Sciatic nerve (tissue), 2 donors: Measurements from ENCODE around the gene OR2AT4. TPM values are rescaled to one million over a fixed set of nuclear protein-coding genes. Genes with fewer than 3 reads are reported as not detected.

Source experiments
- ATAC-seq: fragments of 200-7000 bp; cut with Tn5 transposase; one replicate; pipeline ENCODE4 v1.9.1; 2020; ENCODE audit warnings: mild to moderate bottlenecking, moderate library complexity
- DNase-seq: peaks from one replicate; pipeline ENCODE4 v3.0.0-alpha.2; 2020; ENCODE audit warnings: low spot score
- intact Hi-C: fragments of 100-400 bp; cut with DNase I; formaldehyde crosslinking; loops from one replicate; pipeline ENCODE4 v1.14.2; 2022
- total RNA-seq: library from RNA; stranded (reverse); fragmentation: NEBNext Ultra II Directional; extraction: Animal tissue kit (Norgen Biotek cat#: 25700); gene quantifications from one replicate; pipeline ENCODE4 v1.2.1, GENCODE V29; 2021
- donor health status: DM: no; HTN: no; CAD: no.
- donor health status: DM: no; HTN: no; CAD: no.

Gene OR2AT4
- total RNA-seq = 2.0 TPM

DNA sequence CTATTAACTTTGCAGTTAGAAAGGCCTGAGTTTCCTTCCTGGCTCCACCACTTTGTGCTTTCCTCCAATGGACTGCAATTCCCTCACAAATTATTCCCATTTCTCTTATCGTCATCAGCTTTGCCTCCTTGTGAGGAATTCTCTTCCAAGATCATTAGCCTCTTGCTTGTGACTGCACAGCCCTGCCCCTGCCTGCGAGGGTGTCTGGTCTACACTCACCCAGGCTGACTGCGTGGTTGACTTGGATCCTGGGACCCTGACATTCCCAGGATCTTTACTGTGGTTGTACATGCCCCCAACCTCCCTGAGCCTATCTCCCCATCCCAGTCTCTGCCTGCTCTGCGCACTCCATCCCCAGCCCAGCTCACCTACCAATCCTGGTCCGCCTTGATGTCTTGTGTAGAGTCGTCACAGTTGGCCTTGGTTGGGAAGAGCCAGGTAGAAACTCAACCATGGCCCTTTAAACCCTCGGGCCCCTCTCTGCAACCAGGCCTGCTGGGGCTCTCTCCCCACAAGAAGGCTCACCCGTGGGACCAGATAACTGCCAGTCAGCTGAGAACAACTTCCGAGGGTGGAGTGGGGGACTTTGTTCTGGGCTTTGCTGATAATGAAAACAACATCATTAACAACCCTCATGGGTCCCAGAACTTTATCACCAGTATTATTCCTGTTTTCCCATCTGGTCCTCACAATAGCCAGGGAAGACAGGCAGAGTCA is at the start of gene OR2AT4:
Gene OR2AT4 (minus strand): TSS at position 421 of the 717 bp plus-strand sequence.
- ATAC-seq (no peak), DNase-seq (no peak)
- intact Hi-C loops = no loop called here

DNA sequence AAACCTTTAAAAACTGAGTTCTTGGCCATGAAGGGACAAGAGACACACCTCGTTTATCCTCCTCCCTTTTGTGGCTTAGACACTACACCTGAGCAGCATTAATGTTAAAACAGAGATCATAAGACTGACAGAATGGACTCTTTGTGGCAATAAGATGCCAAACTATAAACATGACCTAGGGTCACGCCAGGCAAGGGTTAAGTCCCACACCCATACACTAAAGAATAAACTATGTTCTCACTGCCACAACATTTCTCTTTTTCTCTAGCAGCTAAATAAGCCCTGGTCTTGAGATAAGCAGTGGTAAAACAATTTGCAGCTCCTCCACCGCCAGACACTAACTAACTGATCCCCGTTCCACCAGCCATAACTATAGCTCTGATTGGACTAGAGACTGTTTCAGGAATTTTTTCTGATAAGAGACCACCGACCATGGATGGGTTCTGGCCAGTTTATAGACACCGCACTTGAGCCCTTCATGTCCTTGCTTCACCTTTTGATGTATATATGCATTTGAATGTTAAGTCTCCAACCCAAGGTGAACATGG is 49.4 kb upstream of the OR2AT4 start:
- no peak for DNase-seq
- no peak for ATAC-seq
- intact Hi-C loops = loop anchor here (10.0 kb wide), 1 partner anchor 99 kb away; the partner anchor contains the start of gene TPBGL

DNA sequence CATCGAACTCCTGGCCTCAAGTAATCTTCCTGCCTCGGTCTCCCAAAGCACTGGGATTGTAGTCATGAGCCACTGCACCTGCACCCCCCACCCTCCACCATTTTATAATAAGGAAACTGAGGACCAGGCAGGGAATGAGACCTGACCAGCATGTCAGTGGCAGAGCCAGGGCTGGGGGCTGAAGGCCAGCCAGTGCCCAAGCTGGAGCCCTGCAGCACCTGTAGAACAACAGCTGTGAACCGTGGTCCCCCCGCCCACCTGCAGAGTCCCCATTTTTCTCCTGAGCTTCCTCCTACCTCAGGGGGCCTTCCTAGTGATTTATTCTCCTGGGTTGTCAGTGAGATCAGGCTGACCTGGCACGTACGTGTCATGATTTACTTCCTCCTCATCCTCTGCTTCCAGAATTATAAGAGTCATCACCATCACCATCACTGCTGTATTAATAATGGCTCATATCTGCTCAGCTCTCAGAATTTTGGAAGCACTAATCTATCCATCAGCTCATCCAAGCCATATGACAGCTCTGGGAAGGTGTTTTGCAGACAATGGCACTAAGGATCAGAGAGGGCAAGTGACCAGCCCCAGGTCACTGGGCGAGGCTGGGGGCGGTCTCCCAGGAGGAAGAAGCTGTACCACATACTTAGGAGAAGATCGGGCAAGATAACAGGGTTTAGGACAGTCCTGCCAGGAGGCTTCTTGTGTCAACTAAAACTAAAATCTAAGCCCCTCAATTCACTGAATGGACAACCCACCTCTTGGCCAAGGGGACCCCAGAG is 48.7 kb upstream of the OR2AT4 start:
- ATAC-seq (no peak), DNase-seq (no peak)
- intact Hi-C loops = loop anchor here (10.0 kb wide), 1 partner anchor 99 kb away; the partner anchor contains the start of gene TPBGL

DNA sequence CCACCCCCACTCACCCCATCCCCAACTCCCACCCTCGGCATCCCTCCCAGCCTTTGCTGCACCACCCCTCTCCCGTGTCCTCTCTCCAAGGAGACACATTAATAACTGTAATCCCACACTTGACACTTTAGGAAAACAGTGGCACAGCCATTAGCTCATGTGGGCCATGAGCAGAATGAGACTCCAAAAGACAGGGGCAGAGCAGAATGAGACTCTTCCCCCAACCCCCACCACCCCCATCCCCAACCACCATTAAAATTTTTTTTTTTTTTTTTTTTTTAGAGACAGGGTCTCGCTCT is 48.0 kb upstream of the OR2AT4 start:
- intact Hi-C loops = loop anchor here (5.0 to 10.0 kb wide), 2 partner anchors 63 to 100 kb away; partner anchors contain the start of gene TPBGL
- ATAC-seq (no peak), DNase-seq (no peak)

DNA sequence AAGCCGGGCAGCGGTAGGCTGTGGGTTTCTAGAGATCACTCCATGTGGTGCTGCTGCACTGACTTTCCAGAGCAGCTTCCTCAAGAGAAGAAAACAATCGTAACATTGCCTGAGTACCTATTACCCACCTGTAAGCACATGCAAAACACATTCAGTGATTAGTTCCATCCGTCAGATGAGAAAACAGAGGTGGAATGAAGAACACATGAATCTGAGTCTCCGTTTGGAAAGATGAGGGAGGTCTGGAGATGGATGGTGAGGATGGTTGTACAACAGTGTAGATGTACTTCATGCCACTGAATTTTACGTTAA is 46.7 kb upstream of the OR2AT4 start:
- DNase-seq = no peak
- intact Hi-C loops = loop anchor here (5.0 to 10.0 kb wide), 2 partner anchors 64 to 101 kb away; partner anchors contain the start of gene TPBGL
- no peak for ATAC-seq

DNA sequence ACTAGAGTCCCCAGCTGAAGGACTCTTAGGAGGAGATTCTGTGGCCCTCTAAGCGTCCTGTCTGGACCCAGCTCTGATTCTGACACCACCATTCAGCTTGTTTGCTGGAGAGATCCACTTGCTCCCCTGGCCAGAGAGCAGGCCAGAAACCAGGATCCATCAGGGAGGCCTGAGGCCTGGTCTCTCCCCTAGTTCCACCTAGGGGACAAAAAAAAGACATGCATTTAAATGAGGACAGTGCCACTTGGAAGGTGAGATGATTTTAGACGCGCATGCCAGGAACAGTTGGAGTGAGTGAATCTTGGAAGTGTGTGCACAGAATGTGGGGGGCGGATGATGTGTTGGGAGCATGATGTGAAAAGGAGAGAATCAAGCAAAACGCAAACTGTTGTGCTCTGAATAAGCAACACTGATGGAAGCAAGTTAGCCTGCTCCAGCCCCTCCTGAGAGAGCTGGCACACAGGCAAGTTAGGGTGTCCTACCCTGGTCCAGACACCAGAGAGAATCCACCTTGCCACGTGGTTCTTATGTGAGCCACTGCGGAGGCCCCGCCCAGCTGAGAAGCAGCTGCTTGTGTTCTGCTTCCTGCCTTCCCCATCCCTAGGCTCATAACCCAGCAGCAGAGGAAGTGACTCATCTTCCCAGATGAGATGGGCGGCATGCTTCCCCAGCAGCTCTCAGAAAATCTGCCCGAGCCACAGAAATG is 46.2 kb upstream of the OR2AT4 start:
- DNase-seq = peak; percentile 83
- intact Hi-C loops = loop anchor here (5.0 to 10.0 kb wide), 2 partner anchors 64 to 102 kb away; partner anchors contain the start of gene TPBGL
- peak; percentile 95 for ATAC-seq

DNA sequence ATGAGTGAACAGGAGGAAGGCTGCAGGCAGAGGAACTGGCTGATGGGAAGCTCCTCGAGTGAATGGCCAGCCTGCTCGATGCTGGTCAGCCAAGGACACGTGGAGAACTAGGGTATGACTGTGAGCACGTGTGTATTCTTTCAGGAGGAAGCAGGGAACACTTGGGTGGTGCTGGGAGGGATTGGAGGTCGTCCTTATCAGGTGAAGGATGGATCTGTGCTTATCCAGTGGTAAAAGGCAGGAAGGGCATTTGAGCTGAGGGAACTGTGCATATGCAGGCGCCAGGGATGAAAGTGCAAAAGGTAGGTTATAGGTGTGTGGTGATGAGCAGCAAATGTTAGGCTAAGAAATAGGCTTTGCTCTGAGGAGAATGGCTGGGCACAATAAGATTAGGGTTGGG is 44.5 kb upstream of the OR2AT4 start:
- intact Hi-C loops = loop anchor here (5.0 to 10.0 kb wide), 2 partner anchors 66 to 104 kb away; partner anchors contain the start of gene TPBGL
- DNase-seq = no peak
- no peak for ATAC-seq

DNA sequence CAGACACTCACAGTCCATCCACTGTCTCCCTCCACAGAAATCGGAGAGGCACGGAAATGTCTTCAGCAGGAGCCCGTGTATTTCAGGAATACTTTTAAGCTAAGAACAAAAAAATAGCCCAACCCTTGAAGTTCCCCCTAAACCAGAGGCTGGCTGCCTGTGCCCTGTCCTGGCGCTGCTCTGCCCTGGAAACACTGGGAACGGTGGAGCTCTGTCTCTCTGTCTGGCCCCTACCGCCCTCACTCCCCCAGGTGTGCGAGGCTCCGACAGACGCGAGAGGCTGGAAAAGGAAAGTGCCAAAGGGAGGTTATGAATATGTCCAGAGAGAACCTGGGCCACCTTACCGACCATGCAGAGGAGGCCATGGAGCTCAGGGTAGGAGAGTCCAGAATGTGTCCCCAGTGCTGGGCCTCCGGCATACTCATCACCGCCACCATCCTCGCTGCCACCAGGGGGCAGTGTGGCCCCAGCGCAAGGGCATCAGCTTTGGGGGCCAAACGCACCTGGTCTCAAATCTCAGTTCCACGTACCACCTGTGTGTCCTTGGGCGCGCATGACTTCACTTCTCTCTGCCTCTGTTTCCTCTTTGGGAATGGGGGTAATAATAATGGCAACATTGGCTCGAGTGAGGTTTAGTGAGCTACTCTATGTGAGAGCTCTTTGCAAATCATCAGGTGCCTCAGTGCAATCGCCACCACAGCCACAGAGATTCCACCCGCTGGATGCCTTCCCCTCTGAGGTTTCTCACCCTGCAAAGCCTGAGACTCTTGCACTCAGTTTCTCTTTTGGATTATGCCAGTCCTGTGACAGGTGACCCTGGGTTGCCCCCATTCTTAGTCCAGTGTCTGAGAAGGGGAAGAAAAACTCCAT is 43.8 kb upstream of the OR2AT4 start:
- DNase-seq (peak; percentile 85), ATAC-seq (peak; percentile 69)
- intact Hi-C loops = loop anchor here (5.0 to 10.0 kb wide), 2 partner anchors 67 to 104 kb away; partner anchors contain the start of gene TPBGL

DNA sequence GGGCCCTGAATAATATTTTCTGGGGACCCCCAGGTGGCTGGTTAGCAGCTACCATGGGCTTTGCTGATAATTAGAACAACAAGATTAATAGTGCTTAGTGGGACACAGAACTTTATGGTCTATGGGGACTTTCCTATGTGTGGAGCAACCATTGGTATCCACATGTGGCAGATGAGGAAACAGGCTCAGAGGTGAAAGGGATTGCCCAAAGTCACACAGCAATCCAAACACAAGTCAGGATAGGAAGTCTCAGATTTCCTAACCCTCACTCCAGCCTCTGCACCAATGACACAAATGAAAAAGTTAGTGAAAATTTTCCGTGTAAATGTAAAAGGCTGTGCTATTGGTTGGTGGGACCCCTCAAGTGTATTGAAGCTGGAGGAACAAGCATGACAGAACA is 39.0 kb upstream of the OR2AT4 start:
- no peak for DNase-seq
- intact Hi-C loops = no loop called here
- no peak for ATAC-seq

DNA sequence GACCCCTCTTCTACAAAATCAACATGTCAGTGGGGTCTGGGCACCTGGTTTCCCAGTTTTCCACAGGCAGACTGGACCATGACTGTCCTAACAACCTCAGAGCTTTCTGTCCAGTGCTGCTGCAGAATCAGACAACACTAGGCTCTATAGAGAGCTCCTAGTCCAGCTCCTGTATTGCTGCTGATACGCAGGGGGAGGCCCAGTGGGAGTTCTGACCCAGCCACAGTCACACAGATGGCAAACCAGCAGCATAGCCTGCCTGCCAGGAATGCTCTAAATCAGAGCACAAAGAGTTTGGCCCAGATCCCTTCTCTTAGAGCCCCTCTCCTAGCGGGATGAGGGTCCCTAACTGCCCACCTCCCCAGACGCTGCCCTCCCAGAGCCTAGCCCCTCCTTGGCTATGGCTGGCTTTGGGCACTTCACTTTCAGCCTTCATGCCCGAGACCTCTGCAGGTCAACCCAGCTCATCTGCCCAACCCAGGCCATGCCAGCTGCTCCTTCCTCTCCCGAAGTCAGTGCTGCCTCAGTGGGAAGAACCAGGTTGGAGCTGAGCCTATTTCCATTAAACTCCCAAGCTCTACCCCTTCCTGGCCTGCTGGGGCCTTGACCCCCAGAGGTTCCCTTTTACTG is 38.5 kb upstream of the OR2AT4 start:
- intact Hi-C loops = no loop called here
- DNase-seq (no peak), ATAC-seq (no peak)

DNA sequence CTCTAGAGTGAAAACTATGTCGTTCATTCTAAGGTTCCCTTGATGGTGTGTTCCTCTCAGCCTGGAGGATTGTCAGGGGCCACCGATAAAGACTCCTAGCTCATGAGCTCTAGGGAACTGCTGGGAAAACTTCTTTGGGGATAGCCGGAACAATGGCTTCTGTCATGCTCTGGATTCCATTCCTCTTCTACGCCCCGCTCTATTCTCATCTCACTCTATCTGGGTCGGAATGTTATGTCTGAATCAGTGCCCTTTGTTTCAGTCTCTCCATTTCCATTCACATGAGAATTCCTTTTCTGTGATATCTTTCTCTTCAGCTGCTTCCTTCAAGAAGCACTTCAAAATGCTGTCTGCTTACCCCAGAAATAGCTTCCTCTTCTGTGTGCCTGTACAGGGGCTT is 37.3 kb upstream of the OR2AT4 start:
- peak; percentile 28 for ATAC-seq
- no peak for DNase-seq
- intact Hi-C loops = no loop called here

- no peak for DNase-seq
- intact Hi-C loops = no loop called here
- ATAC-seq = no peak
Observed at GRCh38 chr11:75132080-75132479, 35.4 kb upstream of the OR2AT4 start.

GRCh38 chr11:75126564-75126963 is 29.9 kb upstream of the OR2AT4 start:
- intact Hi-C loops = no loop called here
- ATAC-seq (no peak), DNase-seq (no peak)

GRCh38 chr11:75118577-75118976 is 21.9 kb upstream of the OR2AT4 start:
- DNase-seq = no peak
- no peak for ATAC-seq
- intact Hi-C loops = no loop called here

- intact Hi-C loops = no loop called here
- ATAC-seq = no peak
- no peak for DNase-seq
Observed at GRCh38 chr11:75114465-75114864, 17.8 kb upstream of the OR2AT4 start.

DNA sequence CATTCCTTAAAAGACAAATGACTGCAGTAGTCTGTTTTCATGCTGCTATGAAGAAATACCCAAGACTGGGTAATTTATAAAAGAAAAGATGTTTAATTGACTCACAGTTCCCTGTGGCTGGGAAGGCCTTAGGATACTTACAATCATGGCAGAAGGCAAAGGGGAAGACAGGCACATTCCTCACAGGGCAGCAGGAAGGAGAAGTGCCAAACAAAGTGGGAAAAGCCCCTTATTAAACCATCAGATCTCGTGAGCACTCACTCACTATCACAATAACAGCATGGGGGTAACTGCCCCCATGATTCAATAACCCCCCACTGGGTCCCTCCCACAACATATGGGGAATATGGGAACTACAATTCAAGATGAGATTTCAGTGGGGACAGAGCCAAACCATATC is 16.4 kb upstream of the OR2AT4 start:
- no peak for ATAC-seq
- intact Hi-C loops = no loop called here
- DNase-seq = no peak

- ATAC-seq (no peak), DNase-seq (no peak)
- intact Hi-C loops = no loop called here
Observed at GRCh38 chr11:75112200-75112599, 15.5 kb upstream of the OR2AT4 start.

DNA sequence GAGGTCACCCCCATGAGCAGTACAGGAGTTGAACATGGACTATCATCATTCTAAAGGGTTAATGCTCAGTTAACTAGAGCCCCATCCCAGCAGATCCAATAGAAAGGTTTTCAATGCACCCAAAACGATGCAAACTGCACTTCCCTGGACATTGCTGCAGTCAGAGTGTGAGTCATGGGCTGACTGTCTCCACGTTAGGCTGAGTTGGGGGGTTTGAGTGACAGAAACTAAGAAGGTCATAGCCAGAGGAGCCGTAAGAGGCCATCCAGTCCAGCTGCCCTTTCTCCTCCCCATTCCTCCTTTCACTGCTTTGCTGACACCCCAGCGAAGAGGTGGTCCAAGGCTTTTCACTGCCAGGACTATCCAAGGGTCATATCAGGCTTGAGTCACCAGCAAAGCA is 10.5 kb upstream of the OR2AT4 start:
- intact Hi-C loops = loop anchor here (5.0 kb wide), 1 partner anchor 760 kb away; no protein-coding TSS in a partner anchor
- ATAC-seq (no peak), DNase-seq (no peak)
